NB4 (cell line): Measurements from ENCODE around the gene MDH1.

Experiments
- DNase-seq: peaks from one replicate; pipeline ENCODE4 v3.0.0; 2010; ENCODE audit warnings: low read depth
- H3K4me3 ChIP-seq: one replicate; pipeline ENCODE4 v1.5.1; 2011; ENCODE audit warnings: mild to moderate bottlenecking, low read depth, low read length, moderate library complexity
- MAX ChIP-seq: IDR thresholded peaks from 2 replicates; pipeline ENCODE4 v1.6.1; 2011; ENCODE audit warnings: low read depth, low read length
- MYC ChIP-seq: IDR thresholded peaks from 2 replicates; pipeline ENCODE4 v1.6.1; 2011; ENCODE audit warnings: low read depth, low read length
- POLR2A ChIP-seq: IDR thresholded peaks from 2 replicates; pipeline ENCODE4 v1.6.1; 2011; ENCODE audit warnings: mild to moderate bottlenecking; ENCODE audit not compliant: insufficient read length; ENCODE audit errors: extremely low read depth
- TF ChIP-seq, protein P1 (sequence below): IDR thresholded peaks from one replicate; pipeline ENCODE4 v1.5.1; 2012; ENCODE audit warnings: low read depth, low read length

Gene MDH1

DNA sequence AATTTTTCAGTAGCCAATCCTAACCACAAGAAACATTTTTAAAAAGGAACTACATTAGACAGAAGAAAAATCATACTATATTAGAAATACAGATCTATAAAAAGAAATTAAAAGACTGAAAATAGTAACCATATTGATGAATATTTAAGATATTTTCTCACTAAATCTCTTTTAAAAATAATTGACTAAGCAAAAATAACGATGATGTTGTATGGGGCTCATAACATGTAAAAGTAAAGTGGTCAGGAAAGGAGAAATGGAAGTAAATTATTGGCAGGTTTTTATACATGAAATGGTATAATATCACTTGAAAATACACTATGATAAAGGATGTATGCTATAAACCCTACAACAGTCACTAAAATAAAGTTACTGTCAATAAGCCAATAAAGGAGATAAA is 5.9 kb upstream of the MDH1 start:
- TF ChIP-seq, protein P1, sequence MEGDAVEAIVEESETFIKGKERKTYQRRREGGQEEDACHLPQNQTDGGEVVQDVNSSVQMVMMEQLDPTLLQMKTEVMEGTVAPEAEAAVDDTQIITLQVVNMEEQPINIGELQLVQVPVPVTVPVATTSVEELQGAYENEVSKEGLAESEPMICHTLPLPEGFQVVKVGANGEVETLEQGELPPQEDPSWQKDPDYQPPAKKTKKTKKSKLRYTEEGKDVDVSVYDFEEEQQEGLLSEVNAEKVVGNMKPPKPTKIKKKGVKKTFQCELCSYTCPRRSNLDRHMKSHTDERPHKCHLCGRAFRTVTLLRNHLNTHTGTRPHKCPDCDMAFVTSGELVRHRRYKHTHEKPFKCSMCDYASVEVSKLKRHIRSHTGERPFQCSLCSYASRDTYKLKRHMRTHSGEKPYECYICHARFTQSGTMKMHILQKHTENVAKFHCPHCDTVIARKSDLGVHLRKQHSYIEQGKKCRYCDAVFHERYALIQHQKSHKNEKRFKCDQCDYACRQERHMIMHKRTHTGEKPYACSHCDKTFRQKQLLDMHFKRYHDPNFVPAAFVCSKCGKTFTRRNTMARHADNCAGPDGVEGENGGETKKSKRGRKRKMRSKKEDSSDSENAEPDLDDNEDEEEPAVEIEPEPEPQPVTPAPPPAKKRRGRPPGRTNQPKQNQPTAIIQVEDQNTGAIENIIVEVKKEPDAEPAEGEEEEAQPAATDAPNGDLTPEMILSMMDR = no peak
- TF ChIP-seq MYC (no peak), POLR2A (no peak), MAX (no peak)
- no peak overlapping the region for H3K4me3 ChIP-seq
- no peak for DNase-seq

DNA sequence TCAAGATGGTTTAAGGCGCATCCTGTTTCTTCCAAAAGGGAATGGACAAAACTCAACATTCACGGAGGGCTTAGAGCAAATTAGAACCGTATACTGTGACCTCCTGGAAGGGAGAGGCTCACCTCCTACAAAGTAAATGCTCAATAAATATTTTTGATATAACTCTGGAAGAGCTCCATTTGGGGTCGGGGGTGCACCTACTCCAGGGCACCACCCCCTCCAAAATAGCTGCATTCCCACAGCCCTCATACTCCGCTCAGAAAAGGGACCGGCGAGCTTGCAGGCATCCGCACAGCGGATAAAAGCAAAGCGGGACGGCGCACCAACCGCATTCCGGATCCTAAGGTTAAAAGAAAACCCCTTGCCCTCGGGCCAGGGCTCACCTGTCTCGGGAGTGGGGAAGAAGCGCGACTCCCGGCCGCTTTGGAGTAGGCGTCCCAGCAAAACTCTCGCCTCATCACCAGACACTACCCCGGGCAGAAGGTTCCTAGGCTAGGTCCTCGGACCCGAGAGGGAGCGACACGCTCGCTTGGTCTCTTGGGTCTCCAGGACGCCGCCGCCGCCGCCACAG is 864 bp upstream of the MDH1 start:
- DNase-seq = no peak
- peak overlapping the region; percentile 97 for H3K4me3 ChIP-seq
- TF ChIP-seq POLR2A = no peak
- TF ChIP-seq, protein P1 = no peak
- TF ChIP-seq MYC = no peak

GRCh38 chr2:63589148-63589958 is 590 bp downstream of the MDH1 start:
- H3K4me3 ChIP-seq = peak overlapping the region; percentile 97
- DNase-seq = peak; percentile 23
- TF ChIP-seq MAX (no peak), POLR2A (no peak)
- TF ChIP-seq, protein P1 = no peak

GRCh38 chr2:63590626-63591408 is 2.1 kb downstream of the MDH1 start:
- TF ChIP-seq POLR2A (no peak), MYC (no peak), MAX (no peak)
- TF ChIP-seq, protein P1 = no peak
- peak overlapping the region; percentile 97 for H3K4me3 ChIP-seq
- DNase-seq = peak; percentile 78

GRCh38 chr2:63591566-63592175 is 2.9 kb downstream of the MDH1 start:
- DNase-seq = no peak

More at GRCh38 chr2:63591566-63592175, 2.9 kb downstream of the MDH1 start:
- H3K4me3 ChIP-seq = no peak overlapping the region
- TF ChIP-seq MYC (no peak), POLR2A (no peak), MAX (no peak)
- TF ChIP-seq, protein P1 = no peak
